AG09309 (cell line): ENCODE data around the gene AGAP1.

Experiments used
- DNase-seq: peaks from one replicate; pipeline ENCODE4 v3.0.0-alpha.2; 2010; ENCODE audit warnings: low read depth
- H3K4me3 ChIP-seq: 2 replicates; pipeline ENCODE4 v1.5.1; 2011; ENCODE audit warnings: mild to moderate bottlenecking, low read depth, low read length, moderate library complexity; ENCODE audit not compliant: control insufficient read depth
- TF ChIP-seq, protein P1 (sequence below): IDR thresholded peaks from 2 replicates; pipeline ENCODE4 v1.5.1; 2011; ENCODE audit warnings: mild to moderate bottlenecking, low read depth, low read length, inconsistent platforms; ENCODE audit not compliant: insufficient read depth, control insufficient read depth; ENCODE audit errors: missing control alignments

The AGAP1 gene

DNA sequence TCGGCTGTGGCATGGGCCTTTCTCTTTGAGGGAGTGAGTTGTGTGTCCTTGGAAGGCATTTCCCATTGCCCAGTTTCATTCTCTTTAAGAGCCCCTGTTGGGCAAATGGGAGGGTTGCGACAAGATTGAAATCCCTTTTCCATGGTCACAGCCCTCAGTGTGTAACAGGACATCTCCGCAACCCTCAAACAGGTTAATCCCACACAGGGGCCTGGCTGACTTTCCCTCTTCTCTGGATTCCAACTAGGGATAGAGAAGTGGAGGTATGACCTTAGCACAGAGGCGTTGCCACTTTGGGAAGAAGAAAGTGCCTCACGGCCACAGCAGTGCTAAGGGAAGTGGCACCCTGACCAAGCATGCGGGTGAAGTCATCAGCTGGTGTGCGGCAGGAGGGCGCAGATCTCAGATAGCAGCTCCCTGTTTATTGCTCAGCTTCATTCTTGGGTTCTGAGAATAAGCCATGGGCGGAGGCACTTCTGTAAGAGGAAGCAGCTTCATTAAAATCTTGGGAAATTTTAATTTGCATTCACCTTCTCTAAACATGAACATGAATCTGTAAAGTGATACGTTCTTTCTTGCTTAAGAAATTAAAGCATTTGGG lies 417.9 kb downstream of the AGAP1 start:
- H3K4me3 ChIP-seq, result no peak overlapping the region
- DNase-seq, result no peak
- TF ChIP-seq, protein P1, sequence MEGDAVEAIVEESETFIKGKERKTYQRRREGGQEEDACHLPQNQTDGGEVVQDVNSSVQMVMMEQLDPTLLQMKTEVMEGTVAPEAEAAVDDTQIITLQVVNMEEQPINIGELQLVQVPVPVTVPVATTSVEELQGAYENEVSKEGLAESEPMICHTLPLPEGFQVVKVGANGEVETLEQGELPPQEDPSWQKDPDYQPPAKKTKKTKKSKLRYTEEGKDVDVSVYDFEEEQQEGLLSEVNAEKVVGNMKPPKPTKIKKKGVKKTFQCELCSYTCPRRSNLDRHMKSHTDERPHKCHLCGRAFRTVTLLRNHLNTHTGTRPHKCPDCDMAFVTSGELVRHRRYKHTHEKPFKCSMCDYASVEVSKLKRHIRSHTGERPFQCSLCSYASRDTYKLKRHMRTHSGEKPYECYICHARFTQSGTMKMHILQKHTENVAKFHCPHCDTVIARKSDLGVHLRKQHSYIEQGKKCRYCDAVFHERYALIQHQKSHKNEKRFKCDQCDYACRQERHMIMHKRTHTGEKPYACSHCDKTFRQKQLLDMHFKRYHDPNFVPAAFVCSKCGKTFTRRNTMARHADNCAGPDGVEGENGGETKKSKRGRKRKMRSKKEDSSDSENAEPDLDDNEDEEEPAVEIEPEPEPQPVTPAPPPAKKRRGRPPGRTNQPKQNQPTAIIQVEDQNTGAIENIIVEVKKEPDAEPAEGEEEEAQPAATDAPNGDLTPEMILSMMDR, result no peak

DNA sequence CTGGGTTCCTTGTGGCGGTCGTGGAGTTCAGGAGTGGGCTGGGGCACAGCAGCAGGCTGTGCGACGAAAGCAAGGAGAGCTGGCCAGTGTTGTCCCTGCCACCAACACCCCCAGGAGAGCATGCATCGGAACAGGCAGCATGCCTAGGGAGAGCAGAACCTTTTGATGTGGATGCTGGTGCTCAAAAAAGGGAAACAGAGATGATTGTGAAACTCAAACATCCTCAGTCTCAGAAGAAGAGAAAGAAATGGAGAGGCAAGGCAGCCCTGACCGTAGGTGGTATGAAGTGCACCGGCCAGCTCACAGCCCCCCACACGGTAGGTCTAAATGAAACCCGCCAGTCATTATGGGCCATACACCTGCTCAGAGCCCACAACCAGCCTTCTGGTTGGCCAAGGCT lies 420.9 kb downstream of the AGAP1 start:
- TF ChIP-seq, protein P1, result no peak
- no peak for DNase-seq
- H3K4me3 ChIP-seq, result no peak overlapping the region

DNA sequence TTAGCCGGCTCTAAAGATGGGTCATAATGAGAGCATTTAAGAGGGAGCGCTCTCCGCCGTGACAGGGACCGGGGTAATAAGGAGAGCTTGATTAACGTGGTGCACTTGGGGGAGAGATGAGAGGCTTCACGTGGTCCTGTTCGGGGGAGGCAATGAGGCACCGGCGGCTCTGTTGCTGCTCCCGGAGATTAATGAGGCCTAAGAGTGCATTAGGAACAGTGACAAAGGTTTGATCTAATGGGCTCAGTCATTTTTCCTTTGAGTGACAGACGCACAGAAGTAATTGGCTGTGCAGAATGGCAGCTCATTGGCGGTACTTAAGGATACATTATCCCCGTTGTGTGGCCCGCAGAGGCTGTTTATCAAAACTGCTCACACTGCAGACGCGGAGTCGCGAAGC lies 423.7 kb downstream of the AGAP1 start:
- no peak for DNase-seq
- TF ChIP-seq, protein P1, result no peak
- no peak overlapping the region for H3K4me3 ChIP-seq

DNA sequence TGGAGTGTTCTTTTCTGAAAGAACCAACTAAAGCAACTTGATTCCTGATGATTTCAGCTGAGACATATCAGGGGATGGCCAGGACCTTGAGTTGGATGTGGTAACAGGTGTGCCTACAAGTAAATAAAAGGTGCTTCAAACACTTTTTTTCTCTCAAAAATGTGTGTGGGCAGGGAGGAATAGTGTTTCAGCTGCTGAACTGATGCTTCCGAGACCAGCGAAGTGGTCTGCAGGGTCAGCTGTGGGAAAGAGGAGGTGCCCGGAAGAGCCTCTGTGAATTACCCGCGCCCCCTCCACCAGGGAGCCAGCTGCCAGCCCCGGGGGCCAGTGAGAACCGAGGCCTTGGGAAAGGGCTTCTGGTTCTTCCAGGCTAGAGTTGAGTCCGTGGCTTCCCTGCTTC lies 425.0 kb downstream of the AGAP1 start:
- H3K4me3 ChIP-seq, result no peak overlapping the region
- DNase-seq, result no peak
- TF ChIP-seq, protein P1, result no peak

DNA sequence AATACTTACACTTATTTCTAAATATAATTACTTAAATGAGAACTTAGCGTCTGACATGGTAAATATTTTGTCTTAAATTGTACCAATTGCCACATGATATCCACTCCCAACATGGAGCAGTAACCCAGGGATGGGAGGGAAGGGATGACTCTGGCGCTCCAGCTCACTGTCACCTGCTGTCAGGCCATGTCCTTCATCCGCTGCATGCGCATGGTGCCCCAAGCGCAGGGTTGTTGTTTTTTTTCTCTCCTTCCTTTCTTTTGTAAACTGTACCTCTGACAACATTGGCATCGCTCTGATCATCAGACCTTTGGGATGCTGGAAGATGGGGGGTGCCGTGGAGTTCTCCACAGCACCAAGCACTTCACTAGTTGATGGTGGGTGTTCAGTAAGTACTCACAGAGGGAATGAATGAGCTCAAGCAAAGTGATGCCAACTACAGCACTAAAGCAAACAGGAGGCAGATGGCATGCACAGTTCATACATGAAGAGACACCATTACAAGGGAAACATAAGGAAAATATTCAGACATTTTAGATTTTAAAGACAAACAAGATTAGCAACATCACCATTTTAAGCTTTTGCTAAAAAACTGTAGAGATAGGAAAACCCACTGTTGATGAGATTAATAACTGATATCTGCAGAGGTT lies 426.5 kb downstream of the AGAP1 start:
- DNase-seq, result no peak
- H3K4me3 ChIP-seq, result no peak overlapping the region
- TF ChIP-seq, protein P1, result no peak

DNA sequence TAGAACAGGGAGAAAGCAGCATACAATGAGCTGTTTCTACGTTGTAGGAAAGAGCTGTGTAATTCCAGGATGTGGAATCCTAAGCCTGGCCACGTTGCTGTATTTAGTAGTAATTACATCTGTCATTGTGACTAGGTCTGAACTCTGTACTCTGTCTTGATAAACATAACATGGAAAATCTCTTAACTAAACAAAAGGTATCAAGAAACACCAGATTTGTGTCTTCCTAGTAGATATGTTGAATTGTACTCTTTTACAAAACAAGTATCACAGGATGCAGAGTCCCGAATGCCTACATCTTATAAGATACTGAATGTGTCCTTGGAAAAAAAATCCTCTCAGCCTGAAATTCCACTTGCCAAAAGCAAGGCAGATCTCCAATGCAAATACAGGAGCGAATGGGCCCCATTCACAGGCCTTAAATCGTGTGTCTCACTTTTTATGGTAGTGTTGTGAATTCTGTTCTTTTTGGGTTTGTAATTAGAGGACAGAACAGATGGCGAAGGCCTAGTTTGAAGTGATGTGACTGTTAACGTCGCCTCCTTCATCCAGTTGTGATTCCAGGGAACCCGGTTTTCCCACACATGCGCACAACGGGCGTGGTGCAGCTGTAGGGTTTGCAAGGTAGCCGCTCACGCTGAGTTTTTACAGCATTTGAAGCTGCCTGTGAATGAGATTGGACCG lies 427.8 kb downstream of the AGAP1 start:
- H3K4me3 ChIP-seq, result no peak overlapping the region
- TF ChIP-seq, protein P1, result no peak
- no peak for DNase-seq
